SK-N-MC (cell line): ENCODE data around the gene CGREF1.

Experiments
- EZH2 ChIP-seq: fragments of 200-600 bp; sonication (generic); IDR thresholded peaks from one replicate; pipeline ENCODE4 v1.6.1; 2017; ENCODE audit warnings: antibody characterized with exemption
- POLR2AphosphoS5 ChIP-seq: IDR thresholded peaks from 2 replicates; pipeline ENCODE4 v1.6.1; 2012; ENCODE audit warnings: mild to moderate bottlenecking, low read depth, low read length, borderline replicate concordance

DNA sequence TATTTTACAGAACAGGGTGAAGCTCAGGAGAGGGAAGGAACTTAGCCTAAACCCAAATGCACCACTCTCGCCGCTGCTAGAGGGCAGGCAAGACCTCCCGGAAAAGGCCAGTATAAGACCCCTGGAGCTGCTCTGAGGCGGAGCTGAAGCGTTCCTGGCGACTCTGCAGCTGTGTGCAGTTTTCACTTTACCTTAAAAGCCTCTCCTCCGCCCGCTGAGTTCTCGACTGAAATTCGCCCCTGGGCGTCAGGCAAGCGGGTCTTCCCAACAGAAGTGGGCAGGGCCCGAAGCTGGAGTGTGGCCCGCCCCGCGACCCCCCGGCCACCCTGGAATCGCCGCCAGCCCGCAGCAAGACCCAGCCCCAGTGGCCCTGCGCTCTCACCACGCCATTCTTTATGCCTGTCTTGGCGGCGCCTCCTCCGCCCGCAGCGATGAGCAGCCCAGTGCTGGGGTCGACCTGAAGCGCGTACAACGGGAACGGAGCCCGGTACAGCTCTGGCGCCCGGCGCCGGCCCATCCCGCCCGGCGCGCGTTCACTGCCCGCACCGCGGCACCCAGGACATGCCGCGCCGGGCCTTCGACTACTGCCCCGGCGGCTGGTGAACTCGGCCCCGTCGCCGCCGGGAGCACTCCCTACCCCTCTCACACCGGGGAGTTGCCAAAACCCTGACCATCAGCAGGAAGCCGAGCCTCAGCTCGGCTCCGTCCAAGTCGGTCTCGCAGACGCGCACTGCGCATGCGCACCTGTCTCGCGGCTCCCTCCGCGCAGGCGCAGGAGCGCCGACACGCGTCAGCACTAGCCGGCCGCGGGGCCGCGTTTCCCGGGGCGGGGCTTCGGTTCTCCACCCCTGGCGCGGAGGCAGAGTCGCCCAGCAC, 15.2 kb upstream of the CGREF1 start, which contains the start of gene PREB:
- peak; percentile 88 for TF ChIP-seq POLR2AphosphoS5
- TF ChIP-seq EZH2: no peak
